GM12892 (cell line): ENCODE measurements around the gene STX18.

Source experiments
- DNase-seq: peaks from one replicate; pipeline ENCODE4 v3.0.0; 2011; ENCODE audit not compliant: insufficient read length
- FAIRE-seq: peaks from 2 replicates; lab custom pipeline; 2011; peaks lifted over from hg19 to GRCh38; lab: Jason Lieb, UNC
- POLR2A ChIP-seq: IDR thresholded peaks from 2 replicates; pipeline ENCODE4 v1.6.1; 2011; ENCODE audit warnings: low read depth, low read length, control low read depth
- POLR2AphosphoS5 ChIP-seq: IDR thresholded peaks from 2 replicates; pipeline ENCODE4 v1.6.1; 2011; ENCODE audit warnings: low read depth, low read length, control low read depth
- TAF1 ChIP-seq: IDR thresholded peaks from 2 replicates; pipeline ENCODE4 v1.6.1; 2011; ENCODE audit warnings: low read depth, mild to moderate bottlenecking, control low read depth, low read length, borderline replicate concordance

Gene STX18

GRCh38 chr4:4374388-4375098, 167.3 kb downstream of the STX18 start:
- TF ChIP-seq POLR2A = no peak
- no peak for TF ChIP-seq TAF1
- TF ChIP-seq POLR2AphosphoS5 = no peak
- DNase-seq (no peak), FAIRE-seq (no peak)
